GM18868 (cell line): Measurements from ENCODE around the gene PALMD.

Source experiments
- ATAC-seq: cut with Tn5 transposase; IDR thresholded peaks from one replicate; pipeline ENCODE4 v1.9.1; 2021; ENCODE audit warnings: mild to moderate bottlenecking, moderate library complexity; ENCODE audit not compliant: unreplicated experiment

PALMD gene

GRCh38 chr1:99738858-99739465 is 93.0 kb downstream of the PALMD start:
- no peak for ATAC-seq

DNA sequence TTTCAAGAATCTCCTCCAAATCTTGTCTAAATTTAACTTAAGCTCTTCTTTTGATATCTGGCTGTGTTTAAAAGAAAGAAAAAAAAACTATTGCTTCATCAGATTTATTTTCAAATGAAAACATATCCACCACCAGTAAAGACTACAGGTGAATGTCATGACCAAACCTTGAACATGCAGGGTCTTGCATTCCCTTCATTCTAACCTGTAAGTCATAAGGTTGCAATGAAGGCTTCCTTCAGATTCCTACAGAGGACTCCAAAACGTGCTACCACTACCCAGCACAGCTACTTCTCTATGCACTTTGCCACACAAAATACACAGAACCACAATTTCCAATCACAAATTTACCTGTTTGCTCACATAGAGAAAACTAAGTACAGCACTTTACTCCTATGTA is 94.2 kb downstream of the PALMD start:
- no peak for ATAC-seq
